K562 (cell line): Measurements from ENCODE around the gene MYOZ1. TPM values are rescaled to one million over a fixed set of nuclear protein-coding genes. Genes with fewer than 3 reads are reported as not detected.

Experiments
- ETV5 ChIP-seq: sonication (generic); formaldehyde crosslinking; IDR thresholded peaks from 2 replicates; pipeline ENCODE4 v1.4.0; 2020; ENCODE audit warnings: low read depth, mild to moderate bottlenecking, missing genetic modification reagents
- LCOR ChIP-seq: sonication (generic); formaldehyde crosslinking; IDR thresholded peaks from 2 replicates; pipeline ENCODE4 v1.8.0; 2022; ENCODE audit warnings: mild to moderate bottlenecking, missing genetic modification reagents
- PBX2 ChIP-seq, 2 experiments: IDR thresholded peaks in 1 of 2; conservative IDR thresholded peaks in 1 of 2; 2 replicates each; pipeline ENCODE4 v1.6.1; 2016; ENCODE audit warnings: low read depth in 2 of 2, mild to moderate bottlenecking in 1 of 2, missing compliant biosample characterization in 1 of 2, missing genetic modification characterization in 1 of 2, moderate library complexity in 1 of 2
- PCBP2 ChIP-seq: fragments of 200-400 bp; formaldehyde crosslinking; IDR thresholded peaks from 2 replicates; pipeline ENCODE4 v1.6.1; 2018; ENCODE audit warnings: low read length, low read depth, mild to moderate bottlenecking, moderate library complexity; ENCODE audit not compliant: poor library complexity, severe bottlenecking
- PHF8 ChIP-seq: fragments of 200-600 bp; sonication (generic); IDR thresholded peaks from 2 replicates; pipeline ENCODE4 v1.6.1; 2012; ENCODE audit warnings: mixed run types, mild to moderate bottlenecking, inconsistent platforms, low read length, moderate library complexity, borderline replicate concordance
- PTRF ChIP-seq: fragments of 450-650 bp; IDR thresholded peaks from 2 replicates; pipeline ENCODE4 v1.6.1; 2016; ENCODE audit warnings: mild to moderate bottlenecking, missing genetic modification characterization, missing compliant biosample characterization
- REST ChIP-seq, 2 experiments: fragments of 450-650 bp; formaldehyde crosslinking in 1 of 2; IDR thresholded peaks; 2 replicates each; pipeline versions ENCODE4 v1.4.0 to v1.6.1; 2014 to 2020; ENCODE audit warnings: mild to moderate bottlenecking in 2 of 2, borderline replicate concordance in 1 of 2, low read depth in 1 of 2
- SMAD3 ChIP-seq: fragments of 450-650 bp; formaldehyde crosslinking; conservative IDR thresholded peaks from 2 replicates; pipeline ENCODE4 v1.4.0; 2020; ENCODE audit warnings: mild to moderate bottlenecking
- ZNF592 ChIP-seq: fragments of 450-650 bp; IDR thresholded peaks from 2 replicates; pipeline ENCODE4 v1.6.1; 2017; ENCODE audit warnings: antibody characterized with exemption, mild to moderate bottlenecking
- ZNF778 ChIP-seq: fragments of 450-650 bp; formaldehyde crosslinking; IDR thresholded peaks from 2 replicates; pipeline ENCODE4 v1.4.0; 2020; ENCODE audit warnings: mild to moderate bottlenecking, moderate library complexity
- polyA plus RNA-seq, 8 experiments: library from polyadenylated mRNA; depleted of rRNA in 4 of 8; stranded (reverse) in 5 of 8; unstranded in 3 of 8; fragments of >200 nt; fragmentation: Nextera tagmentation in 2 of 8; fragmentation: Illumina TruSeq in 1 of 8; extraction: Ambion mirVana in 2 of 8; extraction: Trizol in 1 of 8; gene quantifications; 2 replicates each; pipeline versions ENCODE4 v1.2.1 to v1.2.3, GENCODE V29; 2011 to 2014; ENCODE audit warnings: inconsistent platforms in 1 of 8, missing spikeins in 1 of 8
- total RNA-seq, 7 experiments: library from RNA; depleted of rRNA in 6 of 7; stranded (reverse); fragments of >200 nt in 6 of 7; fragmentation: Illumina TruSeq in 2 of 7; extraction: Trizol in 2 of 7; gene quantifications; 2 replicates each; pipeline versions ENCODE4 v1.2.1 to v1.2.3, GENCODE V29; 2011 to 2021; ENCODE audit warnings: low replicate concordance in 1 of 7

The MYOZ1 gene
- total and polyA plus RNA-seq, 9 of the 15 experiments (the other 6 are each of a cell fraction or from before 2014, with no cell fraction given), result 0.03 to 0.18 (median 0.07) TPM; not detected in 5

GRCh38 chr10:73591935-73592699 lies 49.2 kb downstream of the MYOZ1 start (continued):
- no peak for TF ChIP-seq PBX2 (CRISPR knock-in tag; IDR thresholded peaks at IDR 0.05; ENCODE audit: low read depth)
- TF ChIP-seq PBX2 (tag; conservative IDR thresholded peaks at IDR 0.05; ENCODE audit: low read depth), result no peak
- no peak; the same call in 1 of the 2 replicates for TF ChIP-seq PHF8
- no peak for TF ChIP-seq PCBP2
- TF ChIP-seq LCOR (CRISPR knock-in tag), result no peak
- TF ChIP-seq SMAD3, result no peak
- TF ChIP-seq PTRF (tag), result no peak
- TF ChIP-seq REST (IDR thresholded peaks at IDR 0.05; ENCODE audit: borderline replicate concordance), result no peak; the same call in 1 of the 2 replicates
- no peak for TF ChIP-seq REST (CRISPR knock-in tag; IDR thresholded peaks at IDR 0.05; ENCODE audit: low read depth)
- no peak for TF ChIP-seq ZNF778
- no peak for TF ChIP-seq ETV5 (CRISPR knock-in tag)
- TF ChIP-seq ZNF592, result no peak
